Measurements from ENCODE around the gene SLFN12.

The SLFN12 gene

DNA sequence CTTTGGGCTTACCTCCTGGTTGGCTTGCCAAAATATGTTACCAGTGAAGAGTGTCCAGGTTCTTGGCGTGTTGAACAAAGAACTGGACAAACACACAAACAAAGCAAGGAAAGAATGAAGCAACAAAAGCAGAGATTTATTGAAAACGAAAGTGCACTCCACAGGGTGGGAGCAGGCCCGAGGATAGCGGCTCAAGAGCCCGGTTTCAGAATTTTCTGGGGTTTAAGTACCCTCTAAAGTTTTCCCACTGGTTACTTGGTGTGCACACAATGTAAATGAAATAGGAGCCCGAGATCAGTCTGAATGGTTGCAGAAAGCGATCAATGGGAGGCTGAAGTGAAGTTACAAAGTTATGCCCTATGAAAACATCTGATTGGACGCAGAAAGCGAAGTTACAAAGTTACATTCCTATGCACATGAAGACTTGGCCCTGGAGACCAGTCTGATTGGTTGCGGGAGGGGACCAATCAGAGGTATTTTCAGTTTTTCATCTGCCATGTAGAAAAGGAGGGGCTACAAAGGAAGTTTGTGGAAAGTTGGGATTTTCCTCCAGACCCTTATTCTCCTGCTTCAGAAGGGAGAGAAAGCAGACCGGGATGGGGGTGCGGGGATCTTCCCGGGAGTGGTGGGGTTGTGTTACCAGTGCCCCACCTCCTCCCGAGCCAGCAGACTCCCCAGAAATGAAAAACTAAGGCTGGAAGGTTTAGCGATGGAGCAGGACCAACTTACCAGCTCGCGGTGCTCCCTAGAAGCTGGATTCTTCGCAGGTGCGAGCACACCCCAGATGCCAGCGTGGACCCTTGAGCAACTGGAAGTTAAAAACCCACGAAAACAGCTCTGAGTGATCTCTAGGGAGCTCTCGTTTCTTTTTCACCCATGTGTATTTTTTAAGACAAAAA, at the start of gene SLFN12:
Gene SLFN12, minus strand, starts transcription at position 325 of the 899 bp plus-strand sequence. CDS start 9,472 bp downstream, outside the sequence.
- DNase-seq: no peak
- Mint-ChIP-seq H3K9me3 (peaks cover 9% of the 10 kb centered on the region), H3K36me3 (ENCODE audit: low read depth) (no peaks in the 10 kb centered on the region), H3K27ac (no peak within 1 kb of the TSS), H3K4me3 (peak within 1 kb of the TSS; percentile 72), H3K4me1 (peaks cover 17% of the 10 kb centered on the region), H3K27me3 (ENCODE audit: low read depth, poor library complexity) (peaks cover 42% of the 10 kb centered on the region)
- TF ChIP-seq, protein P1, sequence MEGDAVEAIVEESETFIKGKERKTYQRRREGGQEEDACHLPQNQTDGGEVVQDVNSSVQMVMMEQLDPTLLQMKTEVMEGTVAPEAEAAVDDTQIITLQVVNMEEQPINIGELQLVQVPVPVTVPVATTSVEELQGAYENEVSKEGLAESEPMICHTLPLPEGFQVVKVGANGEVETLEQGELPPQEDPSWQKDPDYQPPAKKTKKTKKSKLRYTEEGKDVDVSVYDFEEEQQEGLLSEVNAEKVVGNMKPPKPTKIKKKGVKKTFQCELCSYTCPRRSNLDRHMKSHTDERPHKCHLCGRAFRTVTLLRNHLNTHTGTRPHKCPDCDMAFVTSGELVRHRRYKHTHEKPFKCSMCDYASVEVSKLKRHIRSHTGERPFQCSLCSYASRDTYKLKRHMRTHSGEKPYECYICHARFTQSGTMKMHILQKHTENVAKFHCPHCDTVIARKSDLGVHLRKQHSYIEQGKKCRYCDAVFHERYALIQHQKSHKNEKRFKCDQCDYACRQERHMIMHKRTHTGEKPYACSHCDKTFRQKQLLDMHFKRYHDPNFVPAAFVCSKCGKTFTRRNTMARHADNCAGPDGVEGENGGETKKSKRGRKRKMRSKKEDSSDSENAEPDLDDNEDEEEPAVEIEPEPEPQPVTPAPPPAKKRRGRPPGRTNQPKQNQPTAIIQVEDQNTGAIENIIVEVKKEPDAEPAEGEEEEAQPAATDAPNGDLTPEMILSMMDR (IDR thresholded peaks at IDR 0.05): no peak

DNA sequence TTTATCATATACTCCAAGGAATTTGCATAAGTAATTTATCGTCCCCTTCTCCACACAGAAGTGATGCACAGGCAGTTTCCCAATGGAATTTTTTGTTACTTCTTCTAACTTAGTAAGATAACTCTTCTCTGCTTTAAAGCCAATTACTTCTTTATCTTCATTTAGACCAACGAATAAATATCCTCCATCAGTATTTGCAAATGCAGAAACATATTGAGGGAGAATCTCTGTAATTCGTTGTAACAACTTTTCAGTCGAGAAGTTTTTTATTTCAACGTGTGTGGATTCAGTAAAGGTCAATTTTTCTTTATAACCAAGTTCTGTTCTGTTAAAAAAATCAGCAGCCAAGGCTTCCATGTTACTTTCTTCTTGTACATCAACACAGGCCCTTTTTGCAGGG, 47.0 kb upstream of the SLFN12 start:
- Mint-ChIP-seq H3K36me3 (ENCODE audit: low read depth) (no peaks in the 10 kb centered on the region), H3K27ac (no peak overlapping the region), H3K27me3 (ENCODE audit: low read depth, poor library complexity) (peaks cover 91% of the 10 kb centered on the region), H3K4me3 (no peak overlapping the region), H3K9me3 (no peaks in the 10 kb centered on the region), H3K4me1 (no peaks in the 10 kb centered on the region)
- TF ChIP-seq, protein P1 (IDR thresholded peaks at IDR 0.05): no peak
- no peak for DNase-seq

DNA sequence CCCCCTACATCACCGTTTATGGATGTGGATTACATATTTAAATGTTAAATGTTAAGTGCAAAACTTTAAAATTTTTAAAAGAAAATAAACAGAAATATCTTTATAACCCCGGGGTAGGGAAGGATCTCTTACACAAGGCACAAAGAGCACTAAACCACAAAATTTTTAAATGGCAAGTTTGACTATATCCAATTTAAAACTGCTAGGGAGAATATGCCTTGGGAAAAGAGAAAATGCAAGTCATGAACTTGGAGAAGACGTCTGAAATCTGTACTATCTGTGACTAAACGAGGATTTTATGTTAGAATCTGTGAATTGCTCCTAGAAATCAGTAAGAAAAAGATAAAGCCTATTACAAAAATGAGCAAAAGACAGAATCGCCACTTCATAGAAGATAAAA, 44.9 kb upstream of the SLFN12 start:
- Mint-ChIP-seq H3K9me3 (peaks cover 7% of the 10 kb centered on the region), H3K27ac (no peak overlapping the region), H3K36me3 (ENCODE audit: low read depth) (no peaks in the 10 kb centered on the region), H3K4me3 (no peak overlapping the region), H3K27me3 (ENCODE audit: low read depth, poor library complexity) (peaks cover 87% of the 10 kb centered on the region), H3K4me1 (no peaks in the 10 kb centered on the region)
- DNase-seq: no peak
- TF ChIP-seq, protein P1 (IDR thresholded peaks at IDR 0.05): no peak

DNA sequence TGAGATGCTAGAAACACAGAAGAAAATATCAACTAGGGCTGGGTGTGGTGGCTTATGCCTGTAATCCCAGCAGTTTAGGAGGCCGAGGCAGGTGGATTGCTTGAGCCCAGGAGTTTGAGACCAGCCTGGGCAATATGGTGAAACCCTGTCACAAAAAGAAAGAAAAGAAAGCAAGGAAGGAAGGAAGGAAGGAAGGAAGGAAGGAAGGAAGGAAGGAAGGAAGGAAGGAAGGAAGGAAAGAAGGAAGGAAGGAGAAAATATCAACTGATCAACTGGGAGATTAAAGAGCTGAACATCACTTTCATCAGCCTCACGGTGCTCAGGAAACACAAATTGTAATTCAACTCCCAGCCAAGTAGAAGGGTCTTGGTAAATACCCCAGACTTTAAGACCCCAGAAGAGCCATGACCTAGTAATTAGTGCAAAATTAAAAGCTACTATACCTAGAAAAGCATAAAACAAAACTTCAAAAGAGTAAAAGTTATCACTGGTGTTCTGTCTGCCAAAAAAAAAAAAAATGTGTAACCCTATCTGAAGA, 44.1 kb upstream of the SLFN12 start:
- Mint-ChIP-seq H3K36me3 (ENCODE audit: low read depth) (no peaks in the 10 kb centered on the region), H3K27ac (no peak overlapping the region), H3K4me1 (no peaks in the 10 kb centered on the region), H3K9me3 (peaks cover 9% of the 10 kb centered on the region), H3K27me3 (ENCODE audit: low read depth, poor library complexity) (peaks cover 81% of the 10 kb centered on the region), H3K4me3 (no peak overlapping the region)
- no peak for DNase-seq
- TF ChIP-seq, protein P1 (IDR thresholded peaks at IDR 0.05): no peak

DNA sequence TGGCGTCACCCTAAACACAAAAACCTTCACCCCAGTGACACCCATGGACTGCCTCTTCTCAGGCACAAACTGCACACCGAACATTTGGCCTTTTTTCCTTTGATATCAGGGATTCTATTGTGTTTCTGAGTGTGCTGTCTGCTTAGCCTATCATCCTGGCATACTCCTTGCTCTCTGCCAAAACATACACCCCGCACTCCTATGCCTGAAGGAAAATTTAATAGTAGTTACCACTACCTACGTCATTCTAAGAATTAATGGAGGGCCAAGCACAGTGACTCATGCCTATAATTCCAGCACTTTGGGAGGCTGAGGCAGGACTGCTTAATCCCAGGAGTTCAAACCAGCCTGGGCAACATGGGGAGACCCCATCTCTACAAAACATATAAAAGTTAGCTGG, 36.2 kb upstream of the SLFN12 start:
- no peak overlapping the region for H3K4me3 Mint-ChIP-seq
- H3K27ac Mint-ChIP-seq: no peak overlapping the region
- no peaks in the 10 kb centered on the region for H3K36me3 Mint-ChIP-seq (ENCODE audit: low read depth)
- no peak for DNase-seq
- peaks cover 43% of the 10 kb centered on the region for H3K27me3 Mint-ChIP-seq (ENCODE audit: low read depth, poor library complexity)
- H3K9me3 Mint-ChIP-seq: peaks cover 9% of the 10 kb centered on the region
- H3K4me1 Mint-ChIP-seq: no peaks in the 10 kb centered on the region
- TF ChIP-seq, protein P1 (IDR thresholded peaks at IDR 0.05): no peak
